WTC11 (cell line): ENCODE data around the gene FHL1. TPM values are rescaled to one million over a fixed set of nuclear protein-coding genes. Genes with fewer than 3 reads are reported as not detected.
A peak's percentile ranks its signal among the peaks of the same experiment; 100 is the strongest.
"Not testable (repeated sequence)": the region's sequence is repeated elsewhere in the genome, so short reads cannot be mapped to it uniquely, and the experiment has no call there.

Experiments used
- ATAC-seq: fragments of 200-7000 bp; cut with Tn5 transposase; 2 replicates; pipeline ENCODE4 v1.10.0; 2021; ENCODE audit warnings: mild to moderate bottlenecking, moderate library complexity
- CTCF ChIA-PET: fragments of 300-600 bp; sonication (Branson Sonifier 250); formaldehyde crosslinking; loops from one replicate; lab custom pipeline; 2021; ENCODE audit warnings: antibody characterized with exemption; lab: Charles Lee
- POLR2A ChIA-PET: fragments of 350-600 bp; sonication (Branson Sonifier 250); formaldehyde crosslinking; loops from one replicate; lab custom pipeline; 2021; ENCODE audit warnings: antibody characterized with exemption; lab: Charles Lee
- DNase-seq: peaks from one replicate; pipeline ENCODE4 v3.0.0; 2021; ENCODE audit warnings: low spot score
- H3K27ac Mint-ChIP-seq: 2 replicates; pipeline ENCODE4 v1.8.0; 2021; ENCODE audit warnings: mixed read lengths
- H3K27me3 Mint-ChIP-seq: 2 replicates; pipeline ENCODE4 v1.8.0; 2021; ENCODE audit warnings: low read depth, mild to moderate bottlenecking, moderate library complexity, mixed read lengths
- H3K36me3 Mint-ChIP-seq: 2 replicates; pipeline ENCODE4 v1.8.0; 2021; ENCODE audit warnings: mixed read lengths
- H3K4me1 Mint-ChIP-seq: 2 replicates; pipeline ENCODE4 v1.8.0; 2022; ENCODE audit warnings: mixed read lengths
- H3K4me3 Mint-ChIP-seq: 2 replicates; pipeline ENCODE4 v1.8.0; 2021; ENCODE audit warnings: mild to moderate bottlenecking, moderate library complexity, mixed read lengths
- H3K9me3 Mint-ChIP-seq: 2 replicates; pipeline ENCODE4 v1.8.0; 2021; ENCODE audit warnings: mixed read lengths
- EMX1 ChIP-seq: fragments of 250-450 bp; sonication (Bioruptor Pico); IDR thresholded peaks from 2 replicates; pipeline ENCODE4 v1.8.0; 2021; ENCODE audit warnings: mild to moderate bottlenecking
- ESRRA ChIP-seq: sonication (generic); formaldehyde crosslinking; IDR thresholded peaks from 2 replicates; pipeline ENCODE4 v1.8.1; 2022; ENCODE audit warnings: mild to moderate bottlenecking, missing genetic modification reagents, borderline replicate concordance
- FOXP1 ChIP-seq: sonication (generic); formaldehyde crosslinking; IDR thresholded peaks from 2 replicates; pipeline ENCODE4 v1.8.0; 2022; ENCODE audit warnings: missing genetic modification reagents, mild to moderate bottlenecking, moderate library complexity, borderline replicate concordance
- GABPB1 ChIP-seq: sonication (generic); formaldehyde crosslinking; IDR thresholded peaks from 2 replicates; pipeline ENCODE4 v1.8.1; 2023; ENCODE audit warnings: mild to moderate bottlenecking, missing genetic modification reagents
- NR2C2 ChIP-seq: sonication (generic); formaldehyde crosslinking; IDR thresholded peaks from 2 replicates; pipeline ENCODE4 v1.8.0; 2022; ENCODE audit warnings: mild to moderate bottlenecking, missing genetic modification reagents
- SMAD3 ChIP-seq: sonication (generic); formaldehyde crosslinking; IDR thresholded peaks from 2 replicates; pipeline ENCODE4 v1.8.0; 2022; ENCODE audit warnings: missing genetic modification reagents, mild to moderate bottlenecking, borderline replicate concordance
- SMAD4 ChIP-seq: sonication (generic); formaldehyde crosslinking; IDR thresholded peaks from 2 replicates; pipeline ENCODE4 v1.8.0; 2022; ENCODE audit warnings: mild to moderate bottlenecking, missing genetic modification reagents
- ZNF232 ChIP-seq: sonication (generic); formaldehyde crosslinking; IDR thresholded peaks from 2 replicates; pipeline ENCODE4 v1.8.0; 2022; ENCODE audit warnings: mild to moderate bottlenecking, missing genetic modification reagents
- ZNF416 ChIP-seq: fragments of 250-450 bp; sonication (Bioruptor Pico); IDR thresholded peaks from 2 replicates; pipeline ENCODE4 v1.9.0; 2021; ENCODE audit warnings: mild to moderate bottlenecking, inconsistent platforms
- ZNF671 ChIP-seq: fragments of 250-450 bp; sonication (Bioruptor Pico); IDR thresholded peaks from 2 replicates; pipeline ENCODE4 v1.8.0; 2021; ENCODE audit warnings: mild to moderate bottlenecking
- total RNA-seq: library from RNA; stranded (reverse); gene quantifications from 3 replicates; pipeline ENCODE4 v1.2.3, GENCODE V29; 2021
- TF ChIP-seq, protein P1 (sequence below): sonication (generic); formaldehyde crosslinking; IDR thresholded peaks from 2 replicates; pipeline ENCODE4 v1.8.0; 2022; ENCODE audit warnings: mild to moderate bottlenecking, missing genetic modification reagents
- TF ChIP-seq, protein P2 (sequence below): sonication (generic); formaldehyde crosslinking; IDR thresholded peaks from 2 replicates; pipeline ENCODE4 v1.8.0; 2023; ENCODE audit warnings: missing genetic modification reagents
- TF ChIP-seq, protein P3 (sequence below): fragments of 250-450 bp; sonication (Bioruptor Pico); IDR thresholded peaks from 2 replicates; pipeline ENCODE4 v1.9.0; 2021; ENCODE audit warnings: moderate library complexity, mild to moderate bottlenecking, inconsistent platforms, borderline replicate concordance
- TF ChIP-seq, protein P4 (sequence below): sonication (generic); formaldehyde crosslinking; IDR thresholded peaks from 2 replicates; pipeline ENCODE4 v1.8.0; 2022; ENCODE audit warnings: mild to moderate bottlenecking, missing genetic modification reagents
- TF ChIP-seq, protein P5 (sequence below): sonication (generic); formaldehyde crosslinking; IDR thresholded peaks from 2 replicates; pipeline ENCODE4 v1.8.1; 2022; ENCODE audit warnings: mild to moderate bottlenecking, moderate library complexity, missing genetic modification reagents
- TF ChIP-seq, protein P6 (sequence below): sonication (generic); formaldehyde crosslinking; IDR thresholded peaks from 2 replicates; pipeline ENCODE4 v1.8.1; 2023; ENCODE audit warnings: mild to moderate bottlenecking, missing genetic modification reagents

FHL1 gene
- total RNA-seq, 1 experiment from 2014 or later, result 43.5 TPM

DNA sequence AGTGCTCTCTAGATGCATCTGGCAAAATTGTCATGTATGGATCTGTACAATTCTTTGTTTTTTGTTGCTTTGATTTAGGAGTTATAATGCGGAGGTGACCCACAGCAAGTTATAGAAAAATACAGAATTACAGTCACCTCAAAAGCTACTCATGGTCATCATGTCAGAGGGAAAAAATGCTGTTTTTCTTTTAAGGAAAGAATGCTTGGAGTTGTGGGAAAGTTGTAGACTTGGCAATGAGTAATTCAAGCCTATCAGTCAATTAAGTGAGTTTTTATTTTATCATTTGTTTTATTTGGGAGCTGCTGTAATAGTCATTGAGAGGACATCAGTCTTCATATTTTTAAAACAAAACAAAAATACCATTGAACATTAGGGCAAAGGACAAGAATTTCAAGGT lies 16.4 kb downstream of the FHL1 start:
- CTCF ChIA-PET, result interaction anchor here (0.9 to 4.0 kb wide), 10 partner anchors 7 to 135 kb away, joined by 3 to 52 read pairs (median 6); no protein-coding TSS in a partner anchor
- no peak for TF ChIP-seq SMAD3 (CRISPR knock-in tag)
- TF ChIP-seq ZNF232, result no peak
- no peak for TF ChIP-seq EMX1 (CRISPR knock-in tag)
- TF ChIP-seq, protein P1, sequence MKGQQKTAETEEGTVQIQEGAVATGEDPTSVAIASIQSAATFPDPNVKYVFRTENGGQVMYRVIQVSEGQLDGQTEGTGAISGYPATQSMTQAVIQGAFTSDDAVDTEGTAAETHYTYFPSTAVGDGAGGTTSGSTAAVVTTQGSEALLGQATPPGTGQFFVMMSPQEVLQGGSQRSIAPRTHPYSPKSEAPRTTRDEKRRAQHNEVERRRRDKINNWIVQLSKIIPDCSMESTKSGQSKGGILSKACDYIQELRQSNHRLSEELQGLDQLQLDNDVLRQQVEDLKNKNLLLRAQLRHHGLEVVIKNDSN (CRISPR knock-in tag), result no peak
- Mint-ChIP-seq H3K36me3 (no peaks in the 10 kb centered on the region), H3K4me1 (peaks cover 40% of the 10 kb centered on the region), H3K27me3 (no peaks in the 10 kb centered on the region), H3K27ac (0 out of 2 replicates have a peak overlapping the region, but pooled peaks have one; percentile 28), H3K9me3 (no peaks in the 10 kb centered on the region), H3K4me3 (no peak overlapping the region)
- ATAC-seq (no peak), DNase-seq (no peak)
- POLR2A ChIA-PET, result no interaction called here

DNA sequence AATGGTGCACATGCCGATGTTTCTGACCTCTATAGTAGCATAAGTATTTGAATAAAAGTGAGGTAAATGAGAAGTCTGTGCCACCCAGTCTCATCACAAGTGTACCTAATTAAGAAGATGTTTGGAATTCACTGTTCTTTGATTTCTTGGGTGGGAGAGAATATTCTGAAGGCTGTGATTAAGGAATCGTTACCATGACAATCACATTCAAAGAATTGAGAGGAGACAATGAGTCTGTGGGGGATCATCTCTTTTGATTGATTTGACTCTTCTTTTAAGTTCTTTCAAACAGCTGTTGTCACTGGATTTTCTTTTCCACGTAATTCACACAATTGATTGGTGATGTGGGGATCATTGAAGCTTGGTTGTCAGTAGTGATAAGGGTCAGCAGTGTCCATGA lies 18.1 kb downstream of the FHL1 start:
- no peaks in the 10 kb centered on the region for H3K27me3 Mint-ChIP-seq
- no peaks in the 10 kb centered on the region for H3K36me3 Mint-ChIP-seq
- CTCF ChIA-PET, result interaction anchor here (1.1 to 1.4 kb wide), 2 partner anchors 44 to 137 kb away, joined by 6 to 9 read pairs; no protein-coding TSS in a partner anchor
- no peak for DNase-seq
- no peak for TF ChIP-seq ZNF416 (CRISPR knock-in tag)
- no peak for TF ChIP-seq NR2C2 (CRISPR knock-in tag)
- TF ChIP-seq, all 79 proteins: peak for 0
- 0 out of 2 replicates have a peak overlapping the region, but pooled peaks have one; percentile 24 for H3K27ac Mint-ChIP-seq
- H3K9me3 Mint-ChIP-seq, result no peaks in the 10 kb centered on the region
- no peak for ATAC-seq
- peaks cover 55% of the 10 kb centered on the region for H3K4me1 Mint-ChIP-seq
- POLR2A ChIA-PET, result no interaction called here
- H3K4me3 Mint-ChIP-seq, result no peak overlapping the region

DNA sequence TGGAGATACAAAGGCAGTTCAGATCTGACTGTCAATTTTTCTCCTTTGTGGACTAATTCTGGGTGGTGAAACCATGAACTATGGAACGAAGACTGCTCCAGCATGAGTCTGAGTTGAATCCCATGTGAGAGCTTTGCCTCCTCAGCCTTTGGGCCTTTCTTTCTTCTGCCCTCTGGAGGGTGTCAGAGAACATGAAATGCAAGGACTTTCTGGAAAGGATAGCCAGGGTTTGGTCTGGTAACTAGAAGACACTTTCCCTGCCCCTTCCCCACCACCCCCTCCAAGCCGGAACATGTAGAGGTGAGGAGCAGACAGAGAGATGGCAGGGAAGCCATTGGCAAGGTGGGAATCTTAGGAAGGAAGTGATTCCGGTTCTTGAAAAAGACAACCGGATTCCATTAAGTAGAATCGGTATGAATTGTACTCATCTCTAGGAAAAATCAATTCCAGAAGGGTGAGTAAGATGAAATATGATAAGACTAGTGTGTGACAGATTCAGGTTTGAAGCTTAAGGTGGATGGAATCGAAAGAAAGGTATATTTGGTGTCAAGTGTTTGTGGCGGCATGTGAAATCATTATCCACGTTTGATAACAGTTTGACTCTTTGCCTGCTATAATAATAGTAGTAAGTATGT lies 19.0 kb downstream of the FHL1 start:
- no peaks in the 10 kb centered on the region for H3K9me3 Mint-ChIP-seq
- H3K27ac Mint-ChIP-seq, result 0 out of 2 replicates have a peak overlapping the region, but pooled peaks have one; percentile 24
- no peak overlapping the region for H3K4me3 Mint-ChIP-seq
- TF ChIP-seq EMX1 (CRISPR knock-in tag) (no peak), ZNF671 (CRISPR knock-in tag) (no peak), FOXP1 (CRISPR knock-in tag) (no peak), GABPB1 (no peak), SMAD4 (CRISPR knock-in tag) (no peak), ZNF232 (no peak), ESRRA (CRISPR knock-in tag) (no peak)
- TF ChIP-seq, protein P2, sequence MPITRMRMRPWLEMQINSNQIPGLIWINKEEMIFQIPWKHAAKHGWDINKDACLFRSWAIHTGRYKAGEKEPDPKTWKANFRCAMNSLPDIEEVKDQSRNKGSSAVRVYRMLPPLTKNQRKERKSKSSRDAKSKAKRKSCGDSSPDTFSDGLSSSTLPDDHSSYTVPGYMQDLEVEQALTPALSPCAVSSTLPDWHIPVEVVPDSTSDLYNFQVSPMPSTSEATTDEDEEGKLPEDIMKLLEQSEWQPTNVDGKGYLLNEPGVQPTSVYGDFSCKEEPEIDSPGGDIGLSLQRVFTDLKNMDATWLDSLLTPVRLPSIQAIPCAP, result no peak
- TF ChIP-seq, protein P3, sequence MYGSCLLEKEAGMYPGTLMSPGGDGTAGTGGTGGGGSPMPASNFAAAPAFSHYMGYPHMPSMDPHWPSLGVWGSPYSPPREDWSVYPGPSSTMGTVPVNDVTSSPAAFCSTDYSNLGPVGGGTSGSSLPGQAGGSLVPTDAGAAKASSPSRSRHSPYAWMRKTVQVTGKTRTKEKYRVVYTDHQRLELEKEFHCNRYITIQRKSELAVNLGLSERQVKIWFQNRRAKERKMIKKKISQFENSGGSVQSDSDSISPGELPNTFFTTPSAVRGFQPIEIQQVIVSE (CRISPR knock-in tag), result no peak
- TF ChIP-seq, protein P4, sequence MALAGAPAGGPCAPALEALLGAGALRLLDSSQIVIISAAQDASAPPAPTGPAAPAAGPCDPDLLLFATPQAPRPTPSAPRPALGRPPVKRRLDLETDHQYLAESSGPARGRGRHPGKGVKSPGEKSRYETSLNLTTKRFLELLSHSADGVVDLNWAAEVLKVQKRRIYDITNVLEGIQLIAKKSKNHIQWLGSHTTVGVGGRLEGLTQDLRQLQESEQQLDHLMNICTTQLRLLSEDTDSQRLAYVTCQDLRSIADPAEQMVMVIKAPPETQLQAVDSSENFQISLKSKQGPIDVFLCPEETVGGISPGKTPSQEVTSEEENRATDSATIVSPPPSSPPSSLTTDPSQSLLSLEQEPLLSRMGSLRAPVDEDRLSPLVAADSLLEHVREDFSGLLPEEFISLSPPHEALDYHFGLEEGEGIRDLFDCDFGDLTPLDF, result no peak
- TF ChIP-seq, protein P5, sequence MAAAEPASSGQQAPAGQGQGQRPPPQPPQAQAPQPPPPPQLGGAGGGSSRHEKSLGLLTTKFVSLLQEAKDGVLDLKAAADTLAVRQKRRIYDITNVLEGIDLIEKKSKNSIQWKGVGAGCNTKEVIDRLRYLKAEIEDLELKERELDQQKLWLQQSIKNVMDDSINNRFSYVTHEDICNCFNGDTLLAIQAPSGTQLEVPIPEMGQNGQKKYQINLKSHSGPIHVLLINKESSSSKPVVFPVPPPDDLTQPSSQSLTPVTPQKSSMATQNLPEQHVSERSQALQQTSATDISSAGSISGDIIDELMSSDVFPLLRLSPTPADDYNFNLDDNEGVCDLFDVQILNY (CRISPR knock-in tag), result no peak
- TF ChIP-seq, protein P1 (CRISPR knock-in tag), result no peak
- TF ChIP-seq, protein P6, sequence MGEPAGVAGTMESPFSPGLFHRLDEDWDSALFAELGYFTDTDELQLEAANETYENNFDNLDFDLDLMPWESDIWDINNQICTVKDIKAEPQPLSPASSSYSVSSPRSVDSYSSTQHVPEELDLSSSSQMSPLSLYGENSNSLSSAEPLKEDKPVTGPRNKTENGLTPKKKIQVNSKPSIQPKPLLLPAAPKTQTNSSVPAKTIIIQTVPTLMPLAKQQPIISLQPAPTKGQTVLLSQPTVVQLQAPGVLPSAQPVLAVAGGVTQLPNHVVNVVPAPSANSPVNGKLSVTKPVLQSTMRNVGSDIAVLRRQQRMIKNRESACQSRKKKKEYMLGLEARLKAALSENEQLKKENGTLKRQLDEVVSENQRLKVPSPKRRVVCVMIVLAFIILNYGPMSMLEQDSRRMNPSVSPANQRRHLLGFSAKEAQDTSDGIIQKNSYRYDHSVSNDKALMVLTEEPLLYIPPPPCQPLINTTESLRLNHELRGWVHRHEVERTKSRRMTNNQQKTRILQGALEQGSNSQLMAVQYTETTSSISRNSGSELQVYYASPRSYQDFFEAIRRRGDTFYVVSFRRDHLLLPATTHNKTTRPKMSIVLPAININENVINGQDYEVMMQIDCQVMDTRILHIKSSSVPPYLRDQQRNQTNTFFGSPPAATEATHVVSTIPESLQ (CRISPR knock-in tag), result no peak
- ChIA-PET CTCF (interaction anchor here (0.5 to 1.4 kb wide), 4 partner anchors 31 to 138 kb away, joined by 3 to 9 read pairs (median 4); no protein-coding TSS in a partner anchor), POLR2A (no interaction called here)
- DNase-seq (no peak), ATAC-seq (peak; percentile 17; the same call in 1 of the 2 replicates)
- no peaks in the 10 kb centered on the region for H3K27me3 Mint-ChIP-seq
- H3K36me3 Mint-ChIP-seq, result no peaks in the 10 kb centered on the region
- peaks cover 59% of the 10 kb centered on the region for H3K4me1 Mint-ChIP-seq

DNA sequence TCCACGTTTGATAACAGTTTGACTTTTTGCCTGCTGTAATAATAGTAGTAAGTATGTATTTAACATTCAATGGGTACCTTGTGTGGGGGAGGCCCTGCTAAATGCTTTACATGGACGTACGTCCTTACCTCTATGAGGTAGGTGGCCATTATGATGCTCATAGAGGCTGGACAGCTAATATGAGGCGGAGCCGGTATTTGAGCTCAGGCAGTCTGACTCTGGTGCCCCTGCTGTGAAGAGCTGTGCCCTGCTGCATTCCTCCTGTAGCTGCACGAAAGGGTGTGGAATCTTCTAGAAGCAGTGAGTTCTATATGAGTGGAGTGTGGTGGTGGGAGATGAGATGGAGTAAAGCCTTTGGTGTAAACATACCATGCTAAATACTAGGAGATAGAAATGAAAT lies 20.7 kb downstream of the FHL1 start:
- H3K4me3 Mint-ChIP-seq, ATAC-seq, DNase-seq, H3K9me3 Mint-ChIP-seq, POLR2A ChIA-PET, H3K27me3 Mint-ChIP-seq, CTCF ChIA-PET, H3K36me3 Mint-ChIP-seq: not testable (repeated sequence)
- Mint-ChIP-seq H3K27ac (peak overlapping the region; percentile 39; the same call in 1 of the 2 replicates), H3K4me1 (peaks cover 59% of the 10 kb centered on the region)
